Gastroesophageal sphincter (tissue), 3 donors: ENCODE measurements around the gene NT5C3B.

ENCODE experiments used
- EP300 ChIP-seq: sonication (generic); formaldehyde crosslinking; IDR thresholded peaks from one replicate; pipeline ENCODE4 v1.6.1; 2017; ENCODE audit warnings: antibody characterized with exemption, mild to moderate bottlenecking
- POLR2AphosphoS5 ChIP-seq: sonication (generic); formaldehyde crosslinking; IDR thresholded peaks from one replicate; pipeline ENCODE4 v1.6.1; 2017; ENCODE audit warnings: antibody characterized with exemption
- TF ChIP-seq, protein P1 (sequence below), 4 experiments: fragments of 200-600 bp in 2 of 4; fragments of 450-650 bp in 2 of 4; sonication (generic) in 1 of 4; IDR thresholded peaks; one replicate each; pipeline ENCODE4 v1.5.1; 2017 to 2019; ENCODE audit warnings: antibody characterized with exemption in 4 of 4, mild to moderate bottlenecking in 2 of 4, moderate library complexity in 2 of 4

DNA sequence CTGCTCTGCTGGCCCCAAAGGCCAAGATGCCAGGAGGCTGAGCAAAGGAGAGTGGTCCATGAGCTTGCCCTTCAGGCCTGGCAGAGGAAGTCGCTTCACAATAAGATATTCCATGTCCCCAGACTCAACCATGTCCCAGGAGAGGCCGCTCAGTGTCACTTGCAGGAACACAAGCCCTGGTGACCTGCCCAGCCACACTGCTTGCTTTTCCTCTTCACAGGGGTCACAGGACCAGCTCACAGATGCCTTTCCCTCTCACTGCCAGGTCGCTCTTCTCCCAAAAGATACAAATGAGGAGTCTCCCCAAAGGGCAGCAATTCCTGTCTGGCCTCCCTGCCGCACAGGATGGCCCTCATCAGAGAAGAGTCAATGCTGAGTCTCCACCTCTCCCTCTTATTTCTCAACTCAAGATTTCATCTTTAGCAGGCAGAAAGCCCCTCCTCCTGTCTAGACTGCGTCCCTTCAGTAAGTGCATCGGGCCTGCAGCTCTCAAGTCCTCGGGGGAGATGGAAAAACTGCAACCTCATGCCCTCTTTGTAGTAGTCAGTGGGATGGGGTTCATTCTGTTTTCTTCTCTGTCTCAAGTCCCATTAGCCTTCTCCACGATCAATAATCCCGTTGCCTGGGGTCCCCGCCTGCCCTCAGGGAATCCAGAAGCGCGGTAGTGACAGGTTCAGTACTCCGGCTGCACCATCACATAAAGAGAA is 54.5 kb downstream of the NT5C3B start:
- TF ChIP-seq, protein P1, sequence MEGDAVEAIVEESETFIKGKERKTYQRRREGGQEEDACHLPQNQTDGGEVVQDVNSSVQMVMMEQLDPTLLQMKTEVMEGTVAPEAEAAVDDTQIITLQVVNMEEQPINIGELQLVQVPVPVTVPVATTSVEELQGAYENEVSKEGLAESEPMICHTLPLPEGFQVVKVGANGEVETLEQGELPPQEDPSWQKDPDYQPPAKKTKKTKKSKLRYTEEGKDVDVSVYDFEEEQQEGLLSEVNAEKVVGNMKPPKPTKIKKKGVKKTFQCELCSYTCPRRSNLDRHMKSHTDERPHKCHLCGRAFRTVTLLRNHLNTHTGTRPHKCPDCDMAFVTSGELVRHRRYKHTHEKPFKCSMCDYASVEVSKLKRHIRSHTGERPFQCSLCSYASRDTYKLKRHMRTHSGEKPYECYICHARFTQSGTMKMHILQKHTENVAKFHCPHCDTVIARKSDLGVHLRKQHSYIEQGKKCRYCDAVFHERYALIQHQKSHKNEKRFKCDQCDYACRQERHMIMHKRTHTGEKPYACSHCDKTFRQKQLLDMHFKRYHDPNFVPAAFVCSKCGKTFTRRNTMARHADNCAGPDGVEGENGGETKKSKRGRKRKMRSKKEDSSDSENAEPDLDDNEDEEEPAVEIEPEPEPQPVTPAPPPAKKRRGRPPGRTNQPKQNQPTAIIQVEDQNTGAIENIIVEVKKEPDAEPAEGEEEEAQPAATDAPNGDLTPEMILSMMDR (IDR thresholded peaks at IDR 0.05), result no peak
- TF ChIP-seq POLR2AphosphoS5, result no peak
- TF ChIP-seq EP300, result no peak
